MM.1S (cell line): ENCODE data around the gene TIMM13.

Experiments
- DNase-seq: peaks from one replicate; pipeline ENCODE4 v3.0.0-alpha.2; 2015
- H2AFZ ChIP-seq: fragments of 300-600 bp; sonication (generic); 2 replicates; pipeline ENCODE4 v1.6.0; 2016; ENCODE audit warnings: antibody characterized with exemption, low read length
- H3F3A ChIP-seq: fragments of 300-600 bp; sonication (generic); 2 replicates; pipeline ENCODE4 v1.6.1; 2016; ENCODE audit warnings: mild to moderate bottlenecking, antibody characterized with exemption, low read length, moderate library complexity, mixed read lengths; ENCODE audit not compliant: insufficient read depth
- H3K27ac ChIP-seq: fragments of 300-600 bp; sonication (generic); 2 replicates; pipeline ENCODE4 v1.5.1; 2016; ENCODE audit warnings: mild to moderate bottlenecking, low read length
- H3K27me3 ChIP-seq: fragments of 300-600 bp; sonication (generic); replicated peaks from 2 replicates; pipeline ENCODE4 v1.6.0; 2016; ENCODE audit warnings: low read length; ENCODE audit not compliant: insufficient read depth
- H3K36me3 ChIP-seq: fragments of 300-600 bp; sonication (generic); replicated peaks from 2 replicates; pipeline ENCODE4 v1.6.1; 2016; ENCODE audit warnings: mild to moderate bottlenecking, low read length, mixed read lengths; ENCODE audit not compliant: insufficient read depth
- H3K4me1 ChIP-seq: fragments of 300-600 bp; sonication (generic); 2 replicates; pipeline ENCODE4 v1.6.1; 2016; ENCODE audit warnings: low read length, mixed read lengths
- H3K4me2 ChIP-seq: fragments of 300-600 bp; sonication (generic); 2 replicates; pipeline ENCODE4 v1.6.0; 2016; ENCODE audit warnings: low read depth, low read length
- H3K4me3 ChIP-seq: fragments of 300-600 bp; sonication (generic); 2 replicates; pipeline ENCODE4 v1.5.1; 2016; ENCODE audit warnings: low read length, mixed read lengths
- H3K79me2 ChIP-seq: fragments of 300-600 bp; sonication (generic); 2 replicates; pipeline ENCODE4 v1.6.1; 2016; ENCODE audit warnings: mixed run types, low read length, mixed read lengths
- H3K9ac ChIP-seq: fragments of 300-600 bp; sonication (generic); 2 replicates; pipeline ENCODE4 v1.6.1; 2016; ENCODE audit warnings: low read length, mixed read lengths
- H3K9me2 ChIP-seq: fragments of 300-600 bp; sonication (generic); replicated peaks from 2 replicates; pipeline ENCODE4 v1.6.1; 2016; ENCODE audit warnings: mild to moderate bottlenecking, low read length, mixed read lengths; ENCODE audit not compliant: insufficient read depth
- H3K9me3 ChIP-seq: fragments of 300-600 bp; sonication (generic); replicated peaks from 2 replicates; pipeline ENCODE4 v1.6.1; 2016; ENCODE audit warnings: mild to moderate bottlenecking, low read length, mixed read lengths; ENCODE audit not compliant: insufficient read depth
- H4K20me1 ChIP-seq: fragments of 300-600 bp; sonication (generic); 2 replicates; pipeline ENCODE4 v1.6.1; 2016; ENCODE audit warnings: mild to moderate bottlenecking, low read length, moderate library complexity, mixed read lengths; ENCODE audit not compliant: insufficient read depth
- CTCF ChIP-seq: fragments of 300-600 bp; sonication (generic); IDR thresholded peaks from 2 replicates; pipeline ENCODE4 v1.5.1; 2016; ENCODE audit warnings: antibody characterized with exemption, low read length, mixed read lengths
- EZH2 ChIP-seq: fragments of 300-600 bp; sonication (generic); optimal IDR thresholded peaks from 2 replicates; pipeline ENCODE3; 2017; ENCODE audit warnings: low read depth, mild to moderate bottlenecking, antibody characterized with exemption, low read length, mixed read lengths
- EZH2phosphoT487 ChIP-seq: fragments of 300-600 bp; sonication (generic); IDR thresholded peaks from 2 replicates; pipeline ENCODE4 v1.6.1; 2018; ENCODE audit warnings: antibody characterized with exemption, low read length

Gene TIMM13

GRCh38 chr19:2415281-2415972, 12.0 kb downstream of the TIMM13 start:
- Histone ChIP-seq H3F3A (peaks cover 8% of the 10 kb centered on the region; the same call in 1 of the 2 replicates), H3K9ac (no peak overlapping the region), H3K27ac (no peak overlapping the region), H4K20me1 (no peaks in the 10 kb centered on the region), H3K4me3 (no peak overlapping the region), H3K4me2 (no peak overlapping the region), H3K4me1 (no peaks in the 10 kb centered on the region), H3K36me3 (no peaks in the 10 kb centered on the region), H3K79me2 (no peaks in the 10 kb centered on the region), H3K27me3 (no peaks in the 10 kb centered on the region), H3K9me2 (no peaks in the 10 kb centered on the region), H3K9me3 (no peaks in the 10 kb centered on the region), H2AFZ (no peak overlapping the region)
- TF ChIP-seq CTCF (no peak), EZH2phosphoT487 (no peak), EZH2 (no peak)
- no peak for DNase-seq

GRCh38 chr19:2413629-2414028, 13.8 kb downstream of the TIMM13 start:
- Histone ChIP-seq H3K27me3 (no peaks in the 10 kb centered on the region), H2AFZ (no peak overlapping the region), H3K4me3 (no peak overlapping the region), H3K27ac (no peak overlapping the region), H3K79me2 (no peaks in the 10 kb centered on the region), H3K9me2 (no peaks in the 10 kb centered on the region), H3K36me3 (no peaks in the 10 kb centered on the region), H3K9ac (no peak overlapping the region), H3K9me3 (no peaks in the 10 kb centered on the region), H3K4me2 (no peak overlapping the region), H3F3A (peaks cover 6% of the 10 kb centered on the region; the same call in 1 of the 2 replicates), H3K4me1 (no peaks in the 10 kb centered on the region), H4K20me1 (no peaks in the 10 kb centered on the region)
- DNase-seq = no peak
- TF ChIP-seq CTCF (no peak), EZH2 (no peak), EZH2phosphoT487 (no peak)

GRCh38 chr19:2413159-2413558, 14.2 kb downstream of the TIMM13 start:
- Histone ChIP-seq H3K4me1 (no peaks in the 10 kb centered on the region), H4K20me1 (no peaks in the 10 kb centered on the region), H3K9ac (no peak overlapping the region), H3K9me2 (no peaks in the 10 kb centered on the region), H3K4me3 (no peak overlapping the region), H3K27me3 (no peaks in the 10 kb centered on the region), H3K9me3 (no peaks in the 10 kb centered on the region), H3K79me2 (no peaks in the 10 kb centered on the region), H2AFZ (no peak overlapping the region), H3K4me2 (no peak overlapping the region), H3K27ac (no peak overlapping the region), H3F3A (peaks cover 6% of the 10 kb centered on the region; the same call in 1 of the 2 replicates), H3K36me3 (no peaks in the 10 kb centered on the region)
- TF ChIP-seq EZH2 = no peak
- no peak for TF ChIP-seq CTCF
- no peak for TF ChIP-seq EZH2phosphoT487
- DNase-seq = no peak
